ENCODE measurements around the gene ORM2.

Gene ORM2

DNA sequence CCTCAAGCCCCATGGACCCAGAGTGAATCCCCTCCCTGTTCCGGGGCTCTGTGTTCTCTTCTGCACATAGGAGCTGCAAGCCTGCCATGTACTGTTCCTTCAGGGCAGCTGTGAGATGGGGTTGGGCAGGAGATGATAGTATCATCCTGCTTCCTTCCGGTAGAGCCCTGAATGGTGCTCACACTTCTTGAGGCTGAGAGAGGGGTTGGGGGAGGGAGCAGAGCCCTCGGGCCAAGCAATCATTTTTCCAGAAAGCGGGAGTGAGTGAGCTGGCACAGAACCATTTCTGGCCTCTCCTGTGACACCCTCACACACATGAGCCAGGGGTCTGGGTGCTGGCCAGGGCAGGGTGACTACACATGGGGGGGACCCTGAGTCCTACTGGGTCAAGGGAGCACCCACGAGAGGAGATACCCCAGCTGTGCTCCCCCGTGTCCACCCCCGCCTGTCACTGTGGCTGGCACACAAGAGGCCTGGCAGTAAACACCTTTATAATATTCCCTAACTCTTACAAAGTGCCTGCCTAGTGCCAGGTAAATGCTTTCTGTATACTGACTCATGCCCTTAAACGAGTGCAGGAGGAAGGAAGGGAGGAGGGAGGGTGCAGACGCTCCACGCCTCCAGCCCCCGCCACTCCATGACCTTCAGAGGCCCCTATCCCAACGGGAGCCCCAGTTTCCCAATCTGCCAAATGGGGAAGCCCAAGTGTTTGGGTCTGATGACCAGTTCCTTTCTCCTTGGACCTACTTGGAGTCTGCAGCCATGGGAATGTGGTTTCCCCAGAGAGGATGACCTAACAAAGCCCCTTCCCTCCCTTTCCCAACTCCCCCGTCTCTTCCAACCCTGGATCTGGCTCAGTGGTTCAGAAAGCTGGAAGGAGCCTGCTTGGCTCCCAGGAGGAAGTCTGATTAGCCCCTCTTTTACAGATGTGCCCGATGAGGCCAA is 42.6 kb downstream of the ORM2 start:
- no peak for DNase-seq

DNA sequence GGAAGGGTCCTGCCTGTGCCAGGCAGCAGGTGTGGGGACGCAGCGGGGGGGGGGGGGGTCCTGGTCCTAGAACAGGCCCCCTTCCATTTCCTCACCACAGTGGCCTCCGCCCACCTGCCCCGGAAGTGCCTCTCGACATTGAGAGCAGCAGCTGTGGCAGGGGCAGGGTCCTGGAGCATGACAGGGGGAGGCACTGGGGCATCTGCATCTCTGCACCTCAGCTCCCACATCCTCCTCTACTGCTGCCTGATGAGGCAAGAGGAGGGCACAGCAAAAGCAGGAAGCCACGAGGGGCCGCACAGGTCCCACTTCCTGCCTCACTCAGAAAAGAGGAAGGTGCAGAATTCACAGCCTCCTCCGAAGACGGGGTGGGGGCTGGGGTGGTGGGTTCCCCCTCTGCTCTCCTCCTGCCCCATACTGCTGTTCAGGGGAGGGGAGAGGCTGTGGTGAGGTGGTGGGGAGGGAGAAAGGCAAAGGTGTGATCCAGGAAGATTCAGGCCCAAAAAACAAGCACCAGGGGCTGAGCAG is 43.3 kb downstream of the ORM2 start:
- DNase-seq: peak; percentile 42

DNA sequence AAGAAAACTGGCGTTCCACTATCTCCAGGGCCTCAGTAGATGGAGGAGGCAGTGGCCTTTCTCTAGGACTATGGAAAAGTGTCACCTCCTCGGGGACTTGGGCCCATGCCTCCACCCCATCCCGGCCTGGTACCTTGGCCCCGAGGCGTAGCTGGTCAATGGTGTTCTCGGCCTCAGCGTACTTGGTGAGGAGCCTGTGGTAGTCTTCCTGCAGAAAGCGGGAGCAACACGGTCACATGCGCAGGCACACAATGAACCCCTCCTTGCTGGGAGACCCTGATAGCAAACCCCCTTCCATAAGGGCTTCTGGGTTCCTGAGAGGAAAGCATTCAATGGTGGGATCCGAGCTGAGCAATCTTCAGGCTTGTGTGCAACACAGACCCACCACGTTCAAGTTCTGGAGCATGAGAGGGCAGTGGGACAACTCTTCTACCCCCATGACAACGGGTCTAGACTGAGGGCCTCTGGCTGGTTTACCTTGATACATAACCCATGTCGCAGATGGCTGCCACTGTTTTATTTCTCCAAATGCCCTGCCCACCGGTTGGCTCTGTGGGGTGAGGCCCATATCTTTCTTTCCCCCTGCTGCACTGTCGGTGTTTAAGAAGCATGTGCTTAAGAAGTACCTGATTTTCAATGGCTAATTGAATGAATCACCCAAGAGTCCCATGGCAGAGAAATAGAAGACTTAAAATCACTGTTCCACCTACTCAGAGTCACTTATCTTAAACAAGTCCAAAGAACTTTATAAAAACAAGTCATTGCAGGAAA is 44.5 kb downstream of the ORM2 start:
- DNase-seq: no peak

DNA sequence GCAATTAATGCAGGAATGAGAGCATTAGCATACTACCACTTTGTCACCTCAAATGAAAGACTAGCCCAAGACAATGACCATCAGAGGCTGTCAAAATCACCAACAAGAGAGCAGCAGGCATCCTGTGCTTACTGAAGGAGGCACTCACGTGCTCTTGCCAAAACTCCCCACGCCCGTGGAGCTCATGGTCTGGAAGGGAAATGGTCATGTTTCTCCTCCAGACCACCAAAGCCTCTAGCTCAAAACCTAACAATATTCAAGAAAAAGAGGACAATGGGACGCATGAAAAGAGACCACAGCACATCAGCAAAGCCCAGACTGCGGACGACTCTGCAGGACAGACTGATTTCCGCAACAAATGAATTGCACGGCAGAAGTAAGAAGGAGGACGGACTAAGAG is 45.3 kb downstream of the ORM2 start:
- no peak for DNase-seq

DNA sequence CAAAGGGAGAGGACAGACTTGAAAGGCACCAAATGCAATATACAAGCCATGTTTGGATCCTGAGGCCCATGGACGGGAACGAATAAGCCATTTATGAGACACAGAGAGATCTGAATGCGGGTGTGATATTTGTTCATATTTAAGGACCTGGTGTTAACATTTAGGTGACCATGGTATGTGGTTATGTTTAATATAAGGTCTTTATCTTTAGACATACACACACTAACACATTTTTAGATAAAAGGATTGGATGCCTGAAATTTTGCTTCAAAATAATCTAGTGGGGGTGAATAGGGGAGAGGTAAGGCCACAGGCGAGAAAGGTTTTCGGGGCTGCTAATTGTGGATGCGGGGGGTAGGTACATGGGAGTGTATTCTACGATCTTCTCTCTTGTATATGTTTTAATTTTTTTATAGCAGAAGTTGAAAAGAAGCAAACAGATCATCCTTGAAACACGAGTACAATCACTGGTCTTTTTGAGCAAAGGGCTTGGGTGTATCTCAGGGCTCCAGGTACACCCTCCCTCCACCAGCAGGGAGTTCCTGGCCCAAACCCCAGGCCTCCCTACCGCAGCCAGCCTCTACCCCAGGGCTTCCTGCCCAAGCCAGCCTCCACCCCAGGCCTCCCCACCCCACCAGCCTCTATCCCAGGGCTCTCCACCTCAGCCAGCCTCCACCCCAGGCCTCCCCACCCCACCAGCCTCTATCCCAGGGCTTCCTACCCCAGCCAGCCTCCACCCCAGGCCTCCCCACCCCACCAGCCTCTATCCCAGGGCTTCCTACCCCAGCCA is 45.9 kb downstream of the ORM2 start:
- no peak for DNase-seq

DNA sequence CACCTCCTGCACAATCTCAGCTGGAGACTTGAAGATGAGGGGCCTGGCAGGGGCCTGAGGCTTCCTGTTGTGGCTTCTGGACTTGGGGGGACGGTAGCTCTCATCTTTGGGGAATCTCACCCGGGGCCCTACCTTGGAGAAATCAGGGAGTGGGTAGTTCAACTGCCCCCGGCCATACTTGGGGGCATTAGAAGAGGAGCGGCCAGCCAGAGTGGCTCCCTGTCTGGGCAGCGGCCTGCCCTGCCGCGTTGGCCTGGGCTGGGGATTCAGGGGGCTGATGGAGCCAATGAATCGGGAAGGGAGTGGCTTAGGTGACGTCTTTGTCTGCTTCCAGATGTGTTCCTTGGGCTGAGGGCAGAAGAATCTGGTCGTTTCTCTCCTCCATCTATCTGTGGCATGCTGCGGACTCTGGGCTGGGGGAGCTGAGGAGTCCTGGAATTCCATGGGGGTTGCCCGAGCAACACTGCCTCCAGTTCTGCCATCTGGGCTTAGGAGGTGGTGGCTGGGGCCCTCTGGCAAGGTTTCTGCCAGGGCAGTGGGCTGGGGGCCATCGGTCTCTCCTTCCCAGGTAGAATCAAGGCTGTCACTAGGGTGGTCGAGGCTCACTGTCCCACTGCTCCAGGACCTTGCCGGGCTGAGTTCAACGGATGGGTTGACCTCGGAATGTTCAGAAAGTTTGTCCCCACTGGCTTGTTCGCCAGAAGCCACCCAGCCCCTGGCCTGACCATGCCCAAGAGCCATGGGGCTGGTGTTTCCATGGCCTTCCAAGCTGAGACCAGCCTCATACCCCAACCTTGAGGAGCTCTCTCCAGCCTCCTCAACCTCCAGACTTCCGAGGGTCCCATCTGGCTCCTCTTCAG is 47.1 kb downstream of the ORM2 start:
- DNase-seq: no peak

DNA sequence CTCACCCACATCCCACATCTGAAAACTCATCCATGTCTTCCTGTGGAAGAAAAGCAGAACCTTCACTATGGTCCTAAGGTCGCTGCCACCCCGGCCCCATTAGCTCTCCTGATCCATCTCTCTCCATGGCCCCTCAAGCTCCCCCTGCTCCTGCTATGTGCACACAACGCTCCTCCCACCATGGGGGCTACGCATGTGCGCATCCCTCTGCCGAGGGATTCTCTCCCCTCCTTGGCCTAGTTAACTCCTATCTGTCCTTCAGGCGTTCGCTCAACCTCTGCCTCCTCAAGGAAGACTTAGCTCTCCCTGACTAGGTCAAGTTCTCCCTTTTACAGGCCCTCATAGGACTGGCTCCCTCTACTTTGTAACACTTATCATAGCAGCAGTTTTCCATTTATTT is 48.3 kb downstream of the ORM2 start:
- no peak for DNase-seq

DNA sequence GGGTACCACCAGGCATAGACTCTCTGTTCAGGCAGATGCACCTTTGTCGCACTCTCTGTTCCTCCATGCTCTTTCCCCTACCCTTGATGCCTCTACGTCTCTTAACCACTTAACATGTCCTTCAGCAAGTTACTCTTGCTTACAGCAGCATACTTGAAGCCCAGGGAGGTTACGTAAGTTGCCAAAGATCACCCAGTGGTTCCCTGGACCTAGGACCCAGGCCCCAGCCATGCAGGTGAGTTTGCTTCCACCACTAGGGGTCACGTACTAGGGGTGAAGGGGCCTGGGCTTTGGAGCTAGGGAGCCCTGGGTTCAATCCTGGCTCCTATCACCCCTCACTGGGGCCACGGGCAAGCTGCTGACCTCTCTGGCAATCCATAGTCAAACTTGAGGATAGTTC is 49.2 kb downstream of the ORM2 start:
- DNase-seq: no peak

All from left hindlimb (tissue), 1 donor.